Measurements from ENCODE around the gene GDNF.

DNA sequence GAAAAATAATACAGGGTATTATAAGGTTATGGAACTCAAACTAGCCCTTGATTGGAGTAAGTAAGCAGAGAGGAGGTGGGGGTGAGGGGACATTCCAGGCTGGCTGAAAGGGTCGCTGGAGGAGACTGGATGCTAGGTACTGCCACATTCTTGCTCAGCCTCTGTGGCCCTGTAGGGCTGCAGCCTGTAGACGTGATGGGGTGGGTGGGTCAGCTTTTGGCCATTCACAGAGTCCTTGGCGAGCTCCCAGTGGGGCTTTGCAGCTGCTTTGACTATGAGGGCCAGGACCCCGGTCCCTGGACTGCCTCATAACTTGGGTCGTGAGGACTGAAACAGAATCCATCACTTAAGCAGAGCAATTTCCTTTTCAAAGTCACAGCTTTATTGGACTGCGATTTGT lies 4.2 kb upstream of the GDNF start:
- TF ChIP-seq, protein P1, sequence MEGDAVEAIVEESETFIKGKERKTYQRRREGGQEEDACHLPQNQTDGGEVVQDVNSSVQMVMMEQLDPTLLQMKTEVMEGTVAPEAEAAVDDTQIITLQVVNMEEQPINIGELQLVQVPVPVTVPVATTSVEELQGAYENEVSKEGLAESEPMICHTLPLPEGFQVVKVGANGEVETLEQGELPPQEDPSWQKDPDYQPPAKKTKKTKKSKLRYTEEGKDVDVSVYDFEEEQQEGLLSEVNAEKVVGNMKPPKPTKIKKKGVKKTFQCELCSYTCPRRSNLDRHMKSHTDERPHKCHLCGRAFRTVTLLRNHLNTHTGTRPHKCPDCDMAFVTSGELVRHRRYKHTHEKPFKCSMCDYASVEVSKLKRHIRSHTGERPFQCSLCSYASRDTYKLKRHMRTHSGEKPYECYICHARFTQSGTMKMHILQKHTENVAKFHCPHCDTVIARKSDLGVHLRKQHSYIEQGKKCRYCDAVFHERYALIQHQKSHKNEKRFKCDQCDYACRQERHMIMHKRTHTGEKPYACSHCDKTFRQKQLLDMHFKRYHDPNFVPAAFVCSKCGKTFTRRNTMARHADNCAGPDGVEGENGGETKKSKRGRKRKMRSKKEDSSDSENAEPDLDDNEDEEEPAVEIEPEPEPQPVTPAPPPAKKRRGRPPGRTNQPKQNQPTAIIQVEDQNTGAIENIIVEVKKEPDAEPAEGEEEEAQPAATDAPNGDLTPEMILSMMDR (IDR thresholded peaks at IDR 0.05): no peak
- no peak for TF ChIP-seq POLR2A (IDR thresholded peaks at IDR 0.05)

Data from adrenal gland (tissue), 5 donors.